ENCODE data around the gene TMEM260. TPM values are rescaled to one million over a fixed set of nuclear protein-coding genes. Genes with fewer than 3 reads are reported as not detected.
"Not testable (repeated sequence)": the region's sequence is repeated elsewhere in the genome, so short reads cannot be mapped to it uniquely, and the experiment has no call there.

Gene TMEM260
- total and polyA plus RNA-seq, 12 donors: 2.5 to 10.1 (median 5.2) TPM

GRCh38 chr14:56666294-56666693, 86.7 kb downstream of the TMEM260 start:
- WGBS, 2 donors: 89 to 92% methylated on average over 7 of the region's 7 CpGs

GRCh38 chr14:56666716-56667115, 87.1 kb downstream of the TMEM260 start:
- DNase-seq (no peak), ATAC-seq (no peak)
- WGBS, 2 donors: 61 to 94% methylated on average over 3 of the region's 3 CpGs
- no peak overlapping the region for H3K4me3 ChIP-seq
- peaks cover 0 to 15% (median 4%) of the 10 kb centered on the region in 7 donors for H3K27me3 ChIP-seq
- no peak for TF ChIP-seq CTCF (IDR thresholded peaks at IDR 0.05)
- peaks cover 0 to 4% (median 0%) of the 10 kb centered on the region in 11 donors for H3K9me3 ChIP-seq
- H3K36me3 ChIP-seq: no peaks in the 10 kb centered on the region
- H3K4me1 ChIP-seq: no peaks in the 10 kb centered on the region
- intact Hi-C loops (cut with DNase I): no loop called here
- no peak overlapping the region for H3K27ac ChIP-seq

More at GRCh38 chr14:56666294-56666693, 86.7 kb downstream of the TMEM260 start:
- Histone ChIP-seq H3K4me1 (no peaks in the 10 kb centered on the region), H3K9me3 (peaks cover 0 to 4% (median 0%) of the 10 kb centered on the region in 11 donors), H3K27me3 (peaks cover 0 to 15% (median 4%) of the 10 kb centered on the region in 7 donors), H3K36me3 (no peaks in the 10 kb centered on the region), H3K4me3 (no peak overlapping the region), H3K27ac (no peak overlapping the region)
- DNase-seq: no peak
- intact Hi-C loops (cut with DNase I): no loop called here
- no peak for TF ChIP-seq CTCF (IDR thresholded peaks at IDR 0.05)
- ATAC-seq: no peak

- peaks cover 0 to 15% (median 4%) of the 10 kb centered on the region in 7 donors for H3K27me3 ChIP-seq
- intact Hi-C loops (cut with DNase I); H3K27ac ChIP-seq; ATAC-seq; H3K9me3 ChIP-seq; H3K4me1 ChIP-seq; DNase-seq; H3K36me3 ChIP-seq; H3K4me3 ChIP-seq: not testable (repeated sequence)
- 59 to 92% methylated on average over 6 to 7 of the region's 11 CpGs for WGBS, 2 donors
Measured at GRCh38 chr14:56667290-56667689, 87.7 kb downstream of the TMEM260 start.

GRCh38 chr14:56676042-56676441, 96.4 kb downstream of the TMEM260 start:
- WGBS, 2 donors: 49 to 80% methylated on average over 5 of the region's 5 CpGs
- intact Hi-C loops (cut with DNase I): no loop called here
- H3K4me1 ChIP-seq: no peaks in the 10 kb centered on the region
- H3K36me3 ChIP-seq: no peaks in the 10 kb centered on the region
- no peak for DNase-seq
- no peak for TF ChIP-seq CTCF (IDR thresholded peaks at IDR 0.05)
- H3K27me3 ChIP-seq: no peaks in the 10 kb centered on the region
- no peak overlapping the region for H3K4me3 ChIP-seq
- ATAC-seq: no peak
- H3K9me3 ChIP-seq: peaks cover 0 to 23% (median 0%) of the 10 kb centered on the region in 11 donors
- H3K27ac ChIP-seq: no peak overlapping the region

DNA sequence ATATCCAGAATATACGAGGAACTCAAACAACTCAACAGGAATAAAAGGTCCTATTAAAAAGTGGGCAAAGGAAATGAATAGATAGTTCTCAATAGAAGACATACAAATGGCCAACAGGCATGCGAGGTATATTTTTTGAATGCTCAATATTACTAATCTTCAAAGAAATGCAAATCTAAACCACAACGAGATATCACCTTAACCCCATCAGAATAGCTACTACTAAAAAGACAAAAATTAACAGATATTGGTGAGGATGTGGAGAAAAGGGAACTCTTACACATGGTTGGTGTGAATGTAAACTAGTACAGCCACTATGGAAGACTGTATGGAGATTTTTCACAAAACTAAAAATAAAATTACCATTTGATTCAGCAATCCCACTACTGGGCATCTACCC, 99.2 kb downstream of the TMEM260 start:
- 74 to 83% methylated on average over 3 of the region's 3 CpGs for WGBS, 2 donors
- ATAC-seq: no peak
- no peak for TF ChIP-seq CTCF (IDR thresholded peaks at IDR 0.05)
- intact Hi-C loops (cut with DNase I): no loop called here
- H3K4me1 ChIP-seq: no peaks in the 10 kb centered on the region
- DNase-seq: no peak
- peaks cover 0 to 27% (median 0%) of the 10 kb centered on the region in 11 donors for H3K9me3 ChIP-seq
- H3K27me3 ChIP-seq: no peaks in the 10 kb centered on the region
- H3K4me3 ChIP-seq: no peak overlapping the region
- no peaks in the 10 kb centered on the region for H3K36me3 ChIP-seq
- H3K27ac ChIP-seq: no peak overlapping the region
